ENCODE results near the gene SYNGR1. TPM values are rescaled to one million over a fixed set of nuclear protein-coding genes. Genes with fewer than 3 reads are reported as not detected.

Gene SYNGR1
- total RNA-seq, 1 donor from 2014 or later, result 4.7 TPM

DNA sequence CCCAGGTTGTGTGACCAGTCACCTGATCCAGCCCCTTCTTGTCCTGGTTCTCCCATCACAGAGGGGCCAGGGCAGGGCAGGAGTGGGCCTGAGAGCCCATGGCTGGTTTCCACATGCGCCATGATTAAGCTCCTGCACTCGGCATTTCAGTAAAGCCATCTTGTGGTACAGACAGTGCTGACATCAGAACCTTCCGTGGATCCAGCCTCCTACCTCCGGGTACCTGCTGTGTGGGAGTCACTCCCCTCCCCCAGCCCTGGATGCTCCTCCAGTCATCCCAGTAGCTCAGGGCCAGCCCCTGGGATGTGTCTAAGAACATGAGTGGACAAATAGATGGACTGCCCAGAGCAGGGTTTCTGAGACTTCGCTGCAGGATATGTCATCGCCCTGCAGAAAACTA is 84.9 kb downstream of the SYNGR1 start:
- H3K4me3 ChIP-seq (ENCODE audit: low read depth, low read length), result no peak overlapping the region
- TF ChIP-seq, protein P1, sequence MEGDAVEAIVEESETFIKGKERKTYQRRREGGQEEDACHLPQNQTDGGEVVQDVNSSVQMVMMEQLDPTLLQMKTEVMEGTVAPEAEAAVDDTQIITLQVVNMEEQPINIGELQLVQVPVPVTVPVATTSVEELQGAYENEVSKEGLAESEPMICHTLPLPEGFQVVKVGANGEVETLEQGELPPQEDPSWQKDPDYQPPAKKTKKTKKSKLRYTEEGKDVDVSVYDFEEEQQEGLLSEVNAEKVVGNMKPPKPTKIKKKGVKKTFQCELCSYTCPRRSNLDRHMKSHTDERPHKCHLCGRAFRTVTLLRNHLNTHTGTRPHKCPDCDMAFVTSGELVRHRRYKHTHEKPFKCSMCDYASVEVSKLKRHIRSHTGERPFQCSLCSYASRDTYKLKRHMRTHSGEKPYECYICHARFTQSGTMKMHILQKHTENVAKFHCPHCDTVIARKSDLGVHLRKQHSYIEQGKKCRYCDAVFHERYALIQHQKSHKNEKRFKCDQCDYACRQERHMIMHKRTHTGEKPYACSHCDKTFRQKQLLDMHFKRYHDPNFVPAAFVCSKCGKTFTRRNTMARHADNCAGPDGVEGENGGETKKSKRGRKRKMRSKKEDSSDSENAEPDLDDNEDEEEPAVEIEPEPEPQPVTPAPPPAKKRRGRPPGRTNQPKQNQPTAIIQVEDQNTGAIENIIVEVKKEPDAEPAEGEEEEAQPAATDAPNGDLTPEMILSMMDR (conservative IDR thresholded peaks at IDR 0.05; ENCODE audit: low read depth, low read length), result no peak
- DNase-seq (ENCODE audit: low read depth), result no peak

Other genes with a start within 250 kb of the SYNGR1 start
- gene CBX7, start 197.3 kb upstream of the SYNGR1 start, total RNA-seq, result 1.7 and 5.8 TPM in 2 replicates
- 41.1 and 79.6 TPM in 2 replicates for gene PDGFB, start 105.0 kb upstream of the SYNGR1 start, total RNA-seq
- 1,634 and 2,001 TPM in 2 replicates for gene RPL3, start 30.4 kb upstream of the SYNGR1 start, total RNA-seq
- 11.0 and 17.7 TPM in 2 replicates for gene TAB1, start 49.8 kb downstream of the SYNGR1 start, total RNA-seq
- 0.65 and 2.4 TPM in 2 replicates for gene MGAT3, start 107.0 kb downstream of the SYNGR1 start, total RNA-seq
- 22.9 and 26.6 TPM in 2 replicates for gene MIEF1, start 152.3 kb downstream of the SYNGR1 start, total RNA-seq
- 294 and 415 TPM in 2 replicates for gene ATF4, start 170.6 kb downstream of the SYNGR1 start, total RNA-seq
- gene RPS19BP1, start 182.8 kb downstream of the SYNGR1 start, total RNA-seq, result 126 and 197 TPM in 2 replicates
- 0.06 TPM in 1 of 2 replicates, not detected in the other for gene CACNA1I, start 220.8 kb downstream of the SYNGR1 start, total RNA-seq

Data from epithelial cell of proximal tubule (primary cell).